Stimulated activated effector memory CD8-positive, alpha-beta T cell treated with anti-CD3 and anti-CD28 coated beads, Interleukin-12 subunit alpha, Interleukin-12 subunit beta, amount 100 ng/mL, for 72 hours (primary cell): ENCODE data around the gene PYHIN1.
"Not testable (repeated sequence)": the region's sequence is repeated elsewhere in the genome, so short reads cannot be mapped to it uniquely, and the experiment has no call there.

Experiments
- ATAC-seq: fragments of 150-1000 bp; cut with Tn5 transposase; 2 replicates; pipeline ENCODE4 v1.10.0; 2021
- DNase-seq, 2 donors: peaks; one replicate each; pipeline ENCODE4 v3.0.0; 2021 to 2022; ENCODE audit warnings: low spot score in 2 of 2
- H3K27ac Mint-ChIP-seq: one replicate; pipeline ENCODE4 v1.8.0; 2022; ENCODE audit warnings: mild to moderate bottlenecking, mixed read lengths
- H3K36me3 Mint-ChIP-seq: one replicate; pipeline ENCODE4 v1.8.0; 2022; ENCODE audit warnings: mild to moderate bottlenecking, mixed read lengths
- H3K4me1 Mint-ChIP-seq: one replicate; pipeline ENCODE4 v1.8.0; 2022; ENCODE audit warnings: mixed read lengths
- H3K4me3 Mint-ChIP-seq: one replicate; pipeline ENCODE4 v1.8.0; 2022; ENCODE audit warnings: mild to moderate bottlenecking, mixed read lengths
- H3K9me3 Mint-ChIP-seq: one replicate; pipeline ENCODE4 v1.8.0; 2022; ENCODE audit warnings: mixed read lengths

PYHIN1 gene

DNA sequence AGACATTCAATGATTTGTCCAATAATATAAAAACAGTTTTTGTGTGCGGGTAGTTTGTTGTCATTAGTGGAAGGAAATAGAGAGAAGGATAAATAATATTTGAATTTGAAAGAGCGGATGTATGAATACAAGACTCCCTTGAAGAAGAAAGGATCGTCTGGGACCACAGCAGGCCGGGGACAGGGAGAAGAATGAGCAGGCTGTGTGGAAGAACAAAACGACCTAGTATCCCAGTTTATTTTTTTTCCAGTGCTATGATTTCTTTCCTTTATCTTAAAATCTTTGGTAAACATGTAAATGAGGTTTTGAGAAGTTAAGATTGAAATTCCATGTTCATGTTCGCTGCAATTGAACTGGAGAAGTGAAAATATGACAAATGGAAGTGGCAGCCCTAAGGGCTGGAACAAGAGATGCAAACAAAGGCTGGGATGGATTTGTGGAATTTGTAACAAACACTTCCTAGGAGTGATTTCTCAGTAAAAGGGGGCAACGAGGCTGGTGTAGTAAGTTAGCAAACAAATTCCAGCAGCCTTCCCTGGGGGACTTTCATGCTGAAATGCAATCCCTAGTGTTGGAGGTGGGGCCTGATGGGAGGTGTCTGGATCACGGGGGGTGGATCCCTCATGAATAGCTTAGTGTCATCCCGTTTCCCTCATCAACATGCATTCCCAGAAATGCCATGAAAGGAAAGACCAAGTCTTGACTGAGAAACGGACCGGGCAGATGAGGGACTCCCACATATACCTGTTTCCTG, 68.1 kb downstream of the PYHIN1 start:
- no peaks in the 10 kb centered on the region for H3K9me3 Mint-ChIP-seq
- H3K4me3 Mint-ChIP-seq = no peak overlapping the region
- ATAC-seq = no peak
- no peak overlapping the region for H3K27ac Mint-ChIP-seq
- H3K36me3 Mint-ChIP-seq = no peaks in the 10 kb centered on the region
- no peak for DNase-seq
- H3K4me1 Mint-ChIP-seq = peaks cover 39% of the 10 kb centered on the region

DNA sequence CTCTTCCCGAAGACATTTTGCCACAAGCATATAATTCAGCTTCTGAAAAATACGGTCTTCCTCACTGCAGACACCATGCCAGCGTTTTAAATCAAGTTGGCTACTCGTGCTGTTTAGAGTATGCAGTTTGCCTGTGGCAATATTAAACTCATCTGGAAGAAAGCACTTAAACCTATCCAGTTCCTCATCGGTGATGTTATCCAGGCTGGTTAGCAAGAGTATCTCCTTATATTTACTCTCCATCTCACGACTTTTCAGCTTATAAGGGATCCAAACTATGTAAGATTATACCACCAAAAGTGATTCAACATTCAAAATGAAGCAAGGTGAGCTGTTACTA, 68.7 kb downstream of the PYHIN1 start:
- H3K27ac Mint-ChIP-seq = no peak overlapping the region
- ATAC-seq (no peak), DNase-seq (no peak)
- peaks cover 43% of the 10 kb centered on the region for H3K4me1 Mint-ChIP-seq
- no peaks in the 10 kb centered on the region for H3K36me3 Mint-ChIP-seq
- no peaks in the 10 kb centered on the region for H3K9me3 Mint-ChIP-seq
- no peak overlapping the region for H3K4me3 Mint-ChIP-seq

- no peak overlapping the region for H3K4me3 Mint-ChIP-seq
- H3K27ac Mint-ChIP-seq = no peak overlapping the region
- H3K9me3 Mint-ChIP-seq = no peaks in the 10 kb centered on the region
- no peaks in the 10 kb centered on the region for H3K36me3 Mint-ChIP-seq
- DNase-seq (no peak), ATAC-seq (no peak)
- H3K4me1 Mint-ChIP-seq = peaks cover 47% of the 10 kb centered on the region
These were observed 69.3 kb downstream of the PYHIN1 start for GRCh38 chr1:159000625-159001024.

DNA sequence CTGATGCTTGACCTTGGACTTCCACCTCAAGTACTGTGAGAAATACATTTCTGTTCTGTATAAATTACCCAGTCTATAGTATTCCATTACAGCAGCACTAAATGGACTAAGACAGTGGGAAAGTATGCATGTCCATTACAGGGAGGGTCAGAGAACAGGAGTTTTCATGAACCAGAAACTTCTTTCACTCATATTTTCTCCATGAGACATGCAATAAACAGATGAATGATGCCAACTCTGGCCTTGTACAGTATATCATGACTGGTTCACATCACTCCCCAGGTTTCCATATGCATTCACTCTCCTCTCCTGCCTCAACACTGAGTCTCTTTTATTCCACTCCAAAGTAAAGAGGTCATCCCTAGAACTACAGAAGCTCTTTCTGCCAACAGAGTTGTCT, 73.8 kb downstream of the PYHIN1 start:
- Mint-ChIP-seq H3K4me1 (peaks cover 50% of the 10 kb centered on the region), H3K27ac (peak overlapping the region; percentile 44), H3K36me3 (peaks cover 17% of the 10 kb centered on the region), H3K9me3 (no peaks in the 10 kb centered on the region), H3K4me3 (no peak overlapping the region)
- DNase-seq = no peak
- no peak for ATAC-seq

DNA sequence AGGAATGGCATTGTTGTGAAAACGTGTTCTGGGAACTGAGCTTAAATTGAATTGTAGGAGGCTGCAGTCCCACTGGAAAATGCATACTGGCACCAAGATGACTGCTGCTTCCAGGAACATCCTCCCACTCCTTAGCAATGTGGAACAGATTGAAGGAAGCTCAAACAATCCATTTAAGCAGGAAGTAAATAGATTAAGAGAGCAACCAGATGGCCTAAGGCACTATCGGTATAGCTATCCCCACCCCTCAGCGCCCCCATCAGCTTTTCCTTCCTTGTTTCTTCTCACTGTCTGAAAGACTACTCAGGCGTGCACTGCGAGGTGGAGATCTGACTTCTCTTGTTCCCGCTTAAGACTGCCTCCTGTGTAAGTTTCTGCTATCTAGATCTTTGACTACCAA, 74.3 kb downstream of the PYHIN1 start:
- H3K36me3 Mint-ChIP-seq = peaks cover 22% of the 10 kb centered on the region
- no peaks in the 10 kb centered on the region for H3K9me3 Mint-ChIP-seq
- H3K27ac Mint-ChIP-seq = peak overlapping the region; percentile 44
- H3K4me1 Mint-ChIP-seq = peaks cover 47% of the 10 kb centered on the region
- ATAC-seq = no peak
- no peak overlapping the region for H3K4me3 Mint-ChIP-seq
- DNase-seq = no peak

DNA sequence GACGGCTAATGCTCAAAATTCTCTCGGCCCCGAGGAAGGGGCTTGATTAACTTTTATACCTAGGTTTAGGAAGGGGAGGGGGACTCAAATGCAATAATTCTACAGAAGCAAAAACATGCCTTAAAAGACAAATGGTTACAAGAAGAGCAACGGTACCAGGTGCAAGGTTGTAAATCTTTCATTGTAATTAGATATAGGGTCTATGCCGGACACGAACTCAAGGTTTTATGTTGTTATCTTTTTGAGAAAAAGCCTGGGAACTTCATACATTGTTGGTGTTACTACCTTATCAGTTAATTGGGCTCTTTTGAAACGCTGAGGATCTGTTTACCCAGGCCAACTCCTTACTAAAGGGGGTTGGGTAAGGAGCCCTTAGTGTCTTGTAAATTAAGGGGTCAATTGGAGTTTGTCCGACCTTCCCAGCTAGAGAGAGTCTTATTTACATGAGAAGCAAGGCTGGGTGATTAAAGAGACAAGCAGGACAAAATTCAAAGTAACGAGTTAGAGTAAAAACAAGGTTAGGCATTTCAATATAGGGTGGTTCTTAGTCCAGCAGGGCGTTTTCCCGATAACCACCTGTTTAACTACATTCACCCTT, 75.0 kb downstream of the PYHIN1 start:
- Mint-ChIP-seq H3K27ac (peak overlapping the region; percentile 98), H3K36me3 (peaks cover 29% of the 10 kb centered on the region), H3K4me1 (peaks cover 44% of the 10 kb centered on the region)
- DNase-seq, ATAC-seq, H3K9me3 Mint-ChIP-seq, H3K4me3 Mint-ChIP-seq: not testable (repeated sequence)

- Mint-ChIP-seq H3K27ac (peak overlapping the region; percentile 98), H3K4me1 (peaks cover 49% of the 10 kb centered on the region)
These were observed 76.4 kb downstream of the PYHIN1 start for GRCh38 chr1:159007726-159008125.

GRCh38 chr1:159008744-159009188, 77.4 kb downstream of the PYHIN1 start:
- no peaks in the 10 kb centered on the region for H3K9me3 Mint-ChIP-seq
- H3K27ac Mint-ChIP-seq = peak overlapping the region; percentile 98
- ATAC-seq (peak; percentile 88), DNase-seq (peak; percentile 38 to 83)
- H3K4me1 Mint-ChIP-seq = peaks cover 55% of the 10 kb centered on the region
- H3K36me3 Mint-ChIP-seq = peaks cover 53% of the 10 kb centered on the region
- H3K4me3 Mint-ChIP-seq = peak overlapping the region; percentile 73

More at GRCh38 chr1:159007726-159008125, 76.4 kb downstream of the PYHIN1 start:
- DNase-seq = no peak
- no peak for ATAC-seq
- Mint-ChIP-seq H3K9me3 (no peaks in the 10 kb centered on the region), H3K4me3 (peak overlapping the region; percentile 73), H3K36me3 (peaks cover 43% of the 10 kb centered on the region)

DNA sequence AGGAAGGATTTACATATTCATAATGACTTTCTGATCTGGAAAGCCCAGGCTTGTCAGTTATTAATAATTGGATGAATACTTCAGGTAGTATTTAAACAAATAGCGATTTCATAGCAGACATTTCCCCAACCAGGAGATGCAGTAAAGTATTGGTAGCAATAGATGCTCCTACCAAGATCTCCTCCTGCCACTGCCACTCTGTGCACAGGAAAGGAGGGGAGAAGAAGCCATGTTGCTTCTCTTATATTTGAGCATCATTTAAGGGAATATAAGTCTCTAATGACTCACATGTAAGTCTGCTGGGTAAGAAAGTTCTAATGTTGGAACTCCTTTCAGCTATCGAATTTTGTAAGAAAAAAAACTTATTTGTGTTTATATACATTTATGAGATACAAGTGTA, 77.9 kb downstream of the PYHIN1 start:
- Mint-ChIP-seq H3K4me3 (peak overlapping the region; percentile 73), H3K9me3 (no peaks in the 10 kb centered on the region), H3K27ac (peak overlapping the region; percentile 98), H3K36me3 (peaks cover 58% of the 10 kb centered on the region), H3K4me1 (peaks cover 60% of the 10 kb centered on the region)
- DNase-seq (no peak), ATAC-seq (peak; percentile 43)

- H3K4me3 Mint-ChIP-seq = peak within 1 kb of the TSS; percentile 73
- ATAC-seq = peak; percentile 82
- peaks cover 60% of the 10 kb centered on the region for H3K4me1 Mint-ChIP-seq
- peak within 1 kb of the TSS; percentile 98 for H3K27ac Mint-ChIP-seq
- peaks cover 64% of the 10 kb centered on the region for H3K36me3 Mint-ChIP-seq
- H3K9me3 Mint-ChIP-seq = no peaks in the 10 kb centered on the region
- peak; percentile 38 to 82 for DNase-seq
These were observed 78.5 kb downstream of the PYHIN1 start, which contains the start of gene IFI16 for GRCh38 chr1:159009704-159010361. IFI16 (plus strand) TSS chr1:159009907; CDS start chr1:159014681, 4,774 bp downstream.

DNA sequence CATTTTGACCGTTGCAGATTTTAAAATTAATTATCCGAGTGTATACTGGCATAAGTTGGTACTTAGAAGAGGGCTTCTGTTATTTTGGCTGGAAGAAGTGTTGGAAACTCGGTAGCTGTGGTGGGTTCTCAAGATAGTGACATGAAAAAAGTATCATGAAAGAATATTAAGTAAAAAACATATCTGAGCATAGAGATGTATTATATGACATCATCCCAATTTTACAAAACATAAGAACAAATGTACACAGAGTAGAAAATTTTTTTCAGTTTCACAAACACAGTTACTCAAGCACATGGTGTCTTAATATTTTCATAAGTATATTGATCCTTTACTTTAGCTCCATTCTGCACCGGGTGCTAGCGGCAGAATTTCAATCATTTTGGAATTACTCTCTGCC, 79.0 kb downstream of the PYHIN1 start:
- H3K36me3 Mint-ChIP-seq = peaks cover 69% of the 10 kb centered on the region
- peaks cover 62% of the 10 kb centered on the region for H3K4me1 Mint-ChIP-seq
- DNase-seq = no peak
- no peak for ATAC-seq
- peak overlapping the region; percentile 98 for H3K27ac Mint-ChIP-seq
- peak overlapping the region; percentile 73 for H3K4me3 Mint-ChIP-seq
- no peaks in the 10 kb centered on the region for H3K9me3 Mint-ChIP-seq

- Mint-ChIP-seq H3K4me3 (peak overlapping the region; percentile 73), H3K4me1 (peaks cover 62% of the 10 kb centered on the region), H3K27ac (peak overlapping the region; percentile 98), H3K36me3 (peaks cover 75% of the 10 kb centered on the region)
- not testable (repeated sequence) for ATAC-seq, H3K9me3 Mint-ChIP-seq
- peak; percentile 21 to 71 for DNase-seq
These were observed 79.6 kb downstream of the PYHIN1 start for GRCh38 chr1:159011001-159011400.

DNA sequence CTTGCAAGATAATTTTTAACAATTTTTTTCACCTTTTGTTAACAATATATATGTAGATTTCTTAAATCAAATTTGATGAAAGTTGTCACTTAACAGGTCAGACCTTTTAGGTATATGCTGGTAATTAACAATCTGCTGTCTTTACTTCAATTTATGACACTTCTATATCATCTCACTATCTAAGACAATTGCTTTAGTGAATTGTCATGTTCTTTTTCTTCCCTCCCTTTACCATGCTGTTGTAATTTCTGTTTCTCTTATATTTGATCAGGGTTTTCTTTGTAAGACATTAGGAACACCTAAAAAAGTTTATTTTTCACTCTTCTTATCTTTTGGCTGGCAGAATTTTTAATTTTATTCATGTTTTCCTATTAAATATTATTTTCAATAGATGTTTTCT, 80.4 kb downstream of the PYHIN1 start:
- ATAC-seq (no peak), DNase-seq (no peak)
- Mint-ChIP-seq H3K4me3 (peak overlapping the region; percentile 73), H3K36me3 (peaks cover 83% of the 10 kb centered on the region), H3K27ac (peak overlapping the region; percentile 98), H3K9me3 (no peaks in the 10 kb centered on the region), H3K4me1 (peaks cover 62% of the 10 kb centered on the region)

GRCh38 chr1:159012495-159012894, 81.1 kb downstream of the PYHIN1 start:
- peaks cover 60% of the 10 kb centered on the region for H3K4me1 Mint-ChIP-seq
- peak overlapping the region; percentile 98 for H3K27ac Mint-ChIP-seq
- H3K9me3 Mint-ChIP-seq = no peaks in the 10 kb centered on the region
- peak; percentile 28 to 76 for DNase-seq
- peak; percentile 71 for ATAC-seq
- H3K4me3 Mint-ChIP-seq = peak overlapping the region; percentile 73
- H3K36me3 Mint-ChIP-seq = peaks cover 90% of the 10 kb centered on the region

- peak overlapping the region; percentile 73 for H3K4me3 Mint-ChIP-seq
- no peaks in the 10 kb centered on the region for H3K9me3 Mint-ChIP-seq
- peaks cover 59% of the 10 kb centered on the region for H3K4me1 Mint-ChIP-seq
These were observed 82.7 kb downstream of the PYHIN1 start for GRCh38 chr1:159014003-159014571.

More at GRCh38 chr1:159014003-159014571, 82.7 kb downstream of the PYHIN1 start:
- Mint-ChIP-seq H3K27ac (peak overlapping the region; percentile 98), H3K36me3 (peaks cover 99% of the 10 kb centered on the region)
- DNase-seq (no peak), ATAC-seq (no peak)
